ENCODE data around the gene BRWD1. TPM values are rescaled to one million over a fixed set of nuclear protein-coding genes. Genes with fewer than 3 reads are reported as not detected.

BRWD1 gene
- total RNA-seq, 2 experiments from 2014 or later: 28.7 to 29.4 TPM

- ChIA-PET POLR2A (interaction anchor here (0.7 to 4.9 kb wide), 7 partner anchors 12 to 132 kb away, joined by 3 to 56 read pairs (median 8); partner anchors contain the start of genes HMGN1 and PSMG1), CTCF (interaction anchor here (0.7 to 1.7 kb wide), 3 partner anchors 34 to 77 kb away, joined by 3 to 6 read pairs (median 3); partner anchors contain the start of gene HMGN1)
- intact Hi-C loops (cut with micrococcal nuclease): loop anchor here (1.0 to 5.0 kb wide), 3 partner anchors 72 to 507 kb away; partner anchors contain the start of gene ETS2
- Mint-ChIP-seq H3K4me3 (peak overlapping the region; percentile 92), H3K27me3 (no peaks in the 10 kb centered on the region), H3K36me3 (peaks cover 23% of the 10 kb centered on the region), H3K4me1 (ENCODE audit: low read depth) (peaks cover 33% of the 10 kb centered on the region), H3K27ac (peak overlapping the region; percentile 97), H3K9me3 (no peaks in the 10 kb centered on the region)
- peak; percentile 77 for DNase-seq
Measured at GRCh38 chr21:39314143-39315027, 953 bp upstream of the BRWD1 start.

GRCh38 chr21:39313042-39313570 lies 326 bp downstream of the BRWD1 start:
- peaks cover 39% of the 10 kb centered on the region for H3K4me1 Mint-ChIP-seq (ENCODE audit: low read depth)
- ChIA-PET CTCF (interaction anchor here (0.9 kb wide), 1 partner anchor 17 kb away, joined by 3 read pairs; no protein-coding TSS in a partner anchor), POLR2A (interaction anchor here (0.9 to 4.9 kb wide), 9 partner anchors 12 to 130 kb away, joined by 3 to 56 read pairs (median 8); partner anchors contain the start of genes HMGN1 and PSMG1)
- DNase-seq: peak; percentile 63
- H3K27me3 Mint-ChIP-seq: no peaks in the 10 kb centered on the region
- peaks cover 27% of the 10 kb centered on the region for H3K36me3 Mint-ChIP-seq
- no peaks in the 10 kb centered on the region for H3K9me3 Mint-ChIP-seq
- peak overlapping the region; percentile 92 for H3K4me3 Mint-ChIP-seq
- H3K27ac Mint-ChIP-seq: peak overlapping the region; percentile 97
- intact Hi-C loops (cut with micrococcal nuclease): loop anchor here (2.0 to 5.0 kb wide), 3 partner anchors 68 to 506 kb away; partner anchors contain the start of gene ETS2

GRCh38 chr21:39312112-39313041 lies 1.1 kb downstream of the BRWD1 start:
- DNase-seq: peak; percentile 97
- H3K36me3 Mint-ChIP-seq: peaks cover 27% of the 10 kb centered on the region
- H3K27me3 Mint-ChIP-seq: no peaks in the 10 kb centered on the region
- CTCF ChIA-PET: interaction anchor here (0.9 to 1.0 kb wide), 3 partner anchors 18 to 75 kb away, joined by 3 to 4 read pairs (median 3); a partner anchor contains a TSS
- intact Hi-C loops (cut with micrococcal nuclease): loop anchor here (1.0 to 5.0 kb wide), 7 partner anchors 37 to 545 kb away; partner anchors contain the start of genes ETS2, HMGN1 and PSMG1
- peak overlapping the region; percentile 97 for H3K27ac Mint-ChIP-seq
- H3K9me3 Mint-ChIP-seq: no peaks in the 10 kb centered on the region
- peaks cover 44% of the 10 kb centered on the region for H3K4me1 Mint-ChIP-seq (ENCODE audit: low read depth)
- POLR2A ChIA-PET: interaction anchor here (0.6 to 4.9 kb wide), 9 partner anchors 11 to 129 kb away, joined by 3 to 56 read pairs (median 6); partner anchors contain the start of genes HMGN1 and PSMG1
- peak overlapping the region; percentile 92 for H3K4me3 Mint-ChIP-seq

GRCh38 chr21:39311164-39311563 lies 2.3 kb downstream of the BRWD1 start:
- intact Hi-C loops (cut with micrococcal nuclease): loop anchor here (5.0 kb wide), 2 partner anchors 69 to 504 kb away; partner anchors contain the start of gene ETS2
- peaks cover 42% of the 10 kb centered on the region for H3K4me1 Mint-ChIP-seq (ENCODE audit: low read depth)
- no peak for DNase-seq
- ChIA-PET POLR2A (interaction anchor here (3.2 to 4.9 kb wide), 2 partner anchors 37 to 128 kb away, joined by 22 to 56 read pairs; partner anchors contain the start of genes HMGN1 and PSMG1), CTCF (no interaction called here)
- no peak overlapping the region for H3K27ac Mint-ChIP-seq
- H3K9me3 Mint-ChIP-seq: no peaks in the 10 kb centered on the region
- H3K36me3 Mint-ChIP-seq: peaks cover 27% of the 10 kb centered on the region
- H3K27me3 Mint-ChIP-seq: no peaks in the 10 kb centered on the region
- H3K4me3 Mint-ChIP-seq: no peak overlapping the region

GRCh38 chr21:39307466-39307865 lies 6.0 kb downstream of the BRWD1 start:
- ChIA-PET POLR2A (no interaction called here), CTCF (no interaction called here)
- Mint-ChIP-seq H3K4me3 (no peak overlapping the region), H3K27me3 (no peaks in the 10 kb centered on the region), H3K36me3 (peaks cover 25% of the 10 kb centered on the region), H3K9me3 (no peaks in the 10 kb centered on the region), H3K4me1 (ENCODE audit: low read depth) (peaks cover 35% of the 10 kb centered on the region), H3K27ac (no peak overlapping the region)
- no peak for DNase-seq
- intact Hi-C loops (cut with micrococcal nuclease): no loop called here

- intact Hi-C loops (cut with micrococcal nuclease): no loop called here
- peaks cover 4% of the 10 kb centered on the region for H3K9me3 Mint-ChIP-seq
- no peak overlapping the region for H3K27ac Mint-ChIP-seq
- DNase-seq: no peak
- CTCF ChIA-PET: interaction anchor here (1.3 to 1.6 kb wide), 2 partner anchors 87 to 141 kb away, joined by 5 read pairs; no protein-coding TSS in a partner anchor
- H3K4me3 Mint-ChIP-seq: no peak overlapping the region
- peaks cover 38% of the 10 kb centered on the region for H3K36me3 Mint-ChIP-seq
- POLR2A ChIA-PET: interaction anchor here (1.1 kb wide), 1 partner anchor 13 kb away, joined by 4 read pairs; the partner anchor contains the start of gene BRWD1
- H3K27me3 Mint-ChIP-seq: no peaks in the 10 kb centered on the region
- peaks cover 38% of the 10 kb centered on the region for H3K4me1 Mint-ChIP-seq (ENCODE audit: low read depth)
Measured at GRCh38 chr21:39300587-39300986, 12.8 kb downstream of the BRWD1 start.

- H3K36me3 Mint-ChIP-seq: peaks cover 57% of the 10 kb centered on the region
Measured at GRCh38 chr21:39296891-39297290, 16.5 kb downstream of the BRWD1 start.

GRCh38 chr21:39288987-39289386 lies 24.4 kb downstream of the BRWD1 start:
- intact Hi-C loops (cut with micrococcal nuclease): no loop called here
- CTCF ChIA-PET: no interaction called here
- peaks cover 4% of the 10 kb centered on the region for H3K9me3 Mint-ChIP-seq
- peaks cover 7% of the 10 kb centered on the region for H3K4me1 Mint-ChIP-seq (ENCODE audit: low read depth)
- no peak overlapping the region for H3K4me3 Mint-ChIP-seq
- POLR2A ChIA-PET: no interaction called here
- DNase-seq: no peak
- H3K27me3 Mint-ChIP-seq: no peaks in the 10 kb centered on the region
- H3K36me3 Mint-ChIP-seq: peaks cover 45% of the 10 kb centered on the region
- H3K27ac Mint-ChIP-seq: no peak overlapping the region

More at GRCh38 chr21:39296891-39297290, 16.5 kb downstream of the BRWD1 start:
- H3K4me3 Mint-ChIP-seq: no peak overlapping the region
- intact Hi-C loops (cut with micrococcal nuclease): no loop called here
- peaks cover 31% of the 10 kb centered on the region for H3K4me1 Mint-ChIP-seq (ENCODE audit: low read depth)
- ChIA-PET CTCF (no interaction called here), POLR2A (interaction anchor here (1.0 kb wide), 1 partner anchor 16 kb away, joined by 3 read pairs; no protein-coding TSS in a partner anchor)
- no peak for DNase-seq
- no peaks in the 10 kb centered on the region for H3K27me3 Mint-ChIP-seq
- H3K9me3 Mint-ChIP-seq: peaks cover 4% of the 10 kb centered on the region
- H3K27ac Mint-ChIP-seq: no peak overlapping the region

GRCh38 chr21:39282911-39283310 lies 30.5 kb downstream of the BRWD1 start:
- Mint-ChIP-seq H3K36me3 (peaks cover 18% of the 10 kb centered on the region), H3K9me3 (no peaks in the 10 kb centered on the region), H3K27ac (no peak overlapping the region), H3K4me1 (ENCODE audit: low read depth) (peaks cover 7% of the 10 kb centered on the region), H3K4me3 (no peak overlapping the region), H3K27me3 (no peaks in the 10 kb centered on the region)
- intact Hi-C loops (cut with micrococcal nuclease): no loop called here
- DNase-seq: no peak
- CTCF ChIA-PET: no interaction called here
- POLR2A ChIA-PET: no interaction called here

- CTCF ChIA-PET: interaction anchor here (1.2 kb wide), 1 partner anchor 116 kb away, joined by 4 read pairs; no protein-coding TSS in a partner anchor
- Mint-ChIP-seq H3K9me3 (no peaks in the 10 kb centered on the region), H3K27me3 (no peaks in the 10 kb centered on the region), H3K36me3 (peaks cover 14% of the 10 kb centered on the region), H3K27ac (no peak overlapping the region), H3K4me3 (no peak overlapping the region), H3K4me1 (ENCODE audit: low read depth) (peaks cover 7% of the 10 kb centered on the region)
- DNase-seq: no peak
- POLR2A ChIA-PET: no interaction called here
- intact Hi-C loops (cut with micrococcal nuclease): no loop called here
Measured at GRCh38 chr21:39281853-39282252, 31.6 kb downstream of the BRWD1 start.

- Mint-ChIP-seq H3K36me3 (peaks cover 14% of the 10 kb centered on the region), H3K27ac (no peak overlapping the region), H3K4me1 (ENCODE audit: low read depth) (peaks cover 7% of the 10 kb centered on the region), H3K9me3 (no peaks in the 10 kb centered on the region), H3K4me3 (no peak overlapping the region), H3K27me3 (no peaks in the 10 kb centered on the region)
- ChIA-PET CTCF (interaction anchor here (1.2 kb wide), 1 partner anchor 116 kb away, joined by 4 read pairs; no protein-coding TSS in a partner anchor), POLR2A (no interaction called here)
- no peak for DNase-seq
- intact Hi-C loops (cut with micrococcal nuclease): no loop called here
Measured at GRCh38 chr21:39281207-39281606, 32.2 kb downstream of the BRWD1 start.

Measured in activated CD4-positive, alpha-beta memory T cell treated with anti-CD3 and anti-CD28 coated beads for 36 hours (primary cell).